Effector CD8-positive, alpha-beta T cell (primary cell): ENCODE data around the gene SORD.
"Not testable (repeated sequence)": the region's sequence is repeated elsewhere in the genome, so short reads cannot be mapped to it uniquely, and the experiment has no call there.

ENCODE experiments used
- DNase-seq: peaks from one replicate; lab custom pipeline; 2025; lab: John Stamatoyannopoulos, UW

Gene SORD

DNA sequence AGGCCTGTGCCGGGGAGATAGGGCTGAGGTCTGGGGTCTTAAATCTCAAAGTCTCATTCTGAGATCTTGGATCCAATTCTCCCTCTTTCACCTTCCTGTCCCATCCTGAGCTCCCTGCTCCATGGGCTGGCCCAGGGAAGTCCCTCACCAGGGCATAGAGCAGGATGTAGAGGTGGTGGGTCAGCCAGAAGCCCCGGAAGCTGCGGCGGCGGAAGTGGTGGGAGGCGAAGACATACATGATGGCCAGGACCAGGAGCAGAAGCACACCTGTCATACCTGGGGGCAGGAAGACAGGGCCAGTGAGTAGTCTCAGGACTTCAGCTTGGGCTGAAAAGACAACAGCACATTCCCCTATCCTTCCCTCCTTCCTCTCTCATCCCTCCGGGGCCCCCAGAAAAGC, 74.5 kb downstream of the SORD start:
- no peak for DNase-seq

DNA sequence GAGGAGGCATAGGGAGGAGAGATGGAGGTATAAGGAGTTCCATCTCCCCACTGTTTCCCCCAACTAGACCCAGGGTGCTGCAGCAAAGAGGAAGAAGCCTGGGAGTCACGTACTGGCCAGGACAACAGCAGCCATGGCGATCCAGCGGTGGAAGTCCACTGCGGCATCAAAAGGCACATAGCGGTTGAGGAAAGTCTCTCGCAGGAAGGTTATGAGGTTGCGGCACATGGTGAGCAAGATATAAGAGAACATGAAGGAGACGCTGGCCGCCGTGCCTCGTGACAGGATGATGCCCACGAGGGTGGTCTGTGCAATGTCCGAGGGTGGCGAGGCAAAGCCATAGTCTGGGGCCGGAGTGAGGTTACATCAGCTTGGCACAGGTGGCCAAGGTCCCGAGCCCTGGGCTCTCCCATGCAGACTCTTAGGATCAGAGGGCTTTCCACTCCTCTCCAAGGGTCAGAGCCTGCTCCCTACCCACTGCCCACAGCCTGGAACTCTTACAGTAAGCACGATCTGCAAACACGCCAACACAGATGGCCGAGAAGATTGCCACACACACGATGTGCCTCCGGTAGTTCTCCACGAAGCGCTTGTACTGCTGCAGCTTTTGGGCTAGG, 76.7 kb downstream of the SORD start:
- DNase-seq: no peak

DNA sequence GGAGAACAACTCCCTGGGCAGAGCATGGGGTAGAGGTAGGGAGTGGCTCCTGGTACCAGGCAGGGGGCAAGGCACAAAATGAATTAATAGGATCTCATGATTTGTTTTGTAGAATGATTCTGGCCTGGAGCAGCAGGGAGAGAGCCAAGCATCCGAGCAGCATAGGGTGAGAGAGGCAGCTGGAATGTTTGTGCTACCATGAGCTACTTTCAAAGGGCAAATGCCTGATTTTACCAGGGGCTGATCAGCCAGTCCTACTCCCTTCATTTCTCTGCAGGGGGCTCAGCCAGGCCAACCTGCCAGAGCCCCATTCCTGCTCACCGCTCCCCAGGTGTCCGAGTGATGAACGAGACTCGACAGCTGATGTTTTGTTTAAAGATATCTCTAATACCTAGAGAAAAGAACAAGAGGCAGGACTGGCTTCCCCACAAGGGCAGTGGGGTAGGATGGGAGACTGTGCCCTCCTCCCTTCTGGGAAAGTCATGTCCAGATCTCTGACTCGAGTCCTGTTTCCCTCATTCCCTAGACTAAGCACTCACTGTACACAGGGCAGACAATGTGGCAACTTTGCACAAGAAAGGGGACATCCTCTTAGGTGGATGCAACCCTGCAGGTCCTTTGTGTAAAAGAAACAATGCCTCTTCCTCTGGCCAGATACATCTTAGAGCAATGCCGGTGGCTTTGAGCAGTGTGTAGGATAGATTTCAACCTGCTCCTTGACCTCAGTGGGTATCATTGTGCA, 78.1 kb downstream of the SORD start:
- DNase-seq: no peak

DNA sequence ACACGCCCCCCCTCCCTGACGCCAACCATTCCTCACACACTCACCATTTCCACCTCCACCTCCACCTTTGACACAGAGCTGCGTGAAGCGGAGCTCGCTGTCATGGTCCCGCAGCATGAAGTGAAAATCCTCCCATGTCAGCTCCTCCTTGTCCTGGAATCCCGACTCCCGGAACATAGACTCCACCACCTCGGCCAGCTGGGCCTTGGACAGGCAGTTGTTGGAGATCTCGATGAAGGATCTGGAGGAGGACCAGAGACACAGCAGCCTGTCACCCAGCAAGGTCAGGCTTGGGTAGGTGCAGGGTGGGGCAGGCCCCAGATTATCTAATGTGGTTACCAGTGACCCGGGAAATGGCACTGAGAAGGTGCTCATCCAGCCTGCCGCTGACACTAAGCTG, 78.8 kb downstream of the SORD start:
- no peak for DNase-seq

DNA sequence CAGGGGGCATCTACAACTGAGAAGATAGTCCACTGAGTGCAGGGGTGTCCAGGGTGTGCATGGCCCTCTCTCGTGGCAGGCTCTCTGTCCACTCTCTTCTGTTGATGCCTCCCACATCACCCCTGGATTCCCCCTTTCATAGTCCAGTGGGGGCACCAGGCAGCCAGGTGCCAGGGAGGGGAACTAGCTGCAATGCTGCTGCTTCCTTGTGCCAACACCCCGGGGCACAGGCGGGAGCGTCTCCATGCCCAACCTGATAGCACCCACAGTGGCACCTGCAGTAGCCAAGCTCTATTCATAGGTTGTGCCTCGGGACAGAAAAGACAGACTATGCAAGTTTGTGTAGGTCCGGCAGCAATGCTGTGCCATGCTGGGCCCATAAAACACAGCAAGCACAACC, 79.2 kb downstream of the SORD start:
- no peak for DNase-seq

DNA sequence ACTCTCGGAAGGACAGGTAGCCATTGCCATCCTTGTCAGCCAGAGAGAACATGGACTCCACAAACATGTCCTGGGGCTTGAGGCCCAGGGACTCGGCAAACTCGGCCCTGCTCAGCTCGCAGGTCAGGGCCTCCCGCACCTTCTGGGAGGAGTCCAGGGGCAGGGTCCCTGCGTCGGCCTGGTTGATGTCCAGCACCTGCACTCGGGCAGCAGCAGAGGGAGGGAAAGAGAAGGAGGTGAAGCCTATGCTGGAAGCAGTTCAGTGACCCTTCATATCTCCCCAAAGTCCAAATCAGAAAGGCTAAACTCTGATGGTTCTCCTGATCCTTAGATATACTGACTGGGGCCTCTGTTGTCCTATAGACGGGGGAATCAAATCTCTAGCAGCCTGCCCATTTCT, 81.2 kb downstream of the SORD start:
- not testable (repeated sequence) for DNase-seq

DNA sequence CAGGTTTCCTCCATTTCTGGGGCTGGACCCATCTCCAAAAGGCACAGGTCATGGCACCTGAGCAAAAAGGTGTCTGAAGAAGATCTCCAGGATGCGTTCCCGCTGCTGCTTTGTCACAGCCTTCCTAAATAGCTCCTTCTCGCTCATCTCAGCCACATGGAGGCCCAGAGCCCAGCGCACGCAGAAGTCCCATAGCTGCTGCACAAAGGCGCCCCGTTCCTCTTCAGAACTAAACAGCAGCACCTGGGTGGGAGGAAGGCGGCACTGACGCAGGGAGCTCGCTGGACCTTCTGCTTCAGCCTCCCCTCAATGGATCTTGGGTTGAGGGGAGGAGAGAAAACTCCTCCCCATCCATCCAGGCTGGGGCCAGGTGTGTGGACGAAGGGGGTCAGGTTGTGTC, 82.6 kb downstream of the SORD start:
- no peak for DNase-seq

DNA sequence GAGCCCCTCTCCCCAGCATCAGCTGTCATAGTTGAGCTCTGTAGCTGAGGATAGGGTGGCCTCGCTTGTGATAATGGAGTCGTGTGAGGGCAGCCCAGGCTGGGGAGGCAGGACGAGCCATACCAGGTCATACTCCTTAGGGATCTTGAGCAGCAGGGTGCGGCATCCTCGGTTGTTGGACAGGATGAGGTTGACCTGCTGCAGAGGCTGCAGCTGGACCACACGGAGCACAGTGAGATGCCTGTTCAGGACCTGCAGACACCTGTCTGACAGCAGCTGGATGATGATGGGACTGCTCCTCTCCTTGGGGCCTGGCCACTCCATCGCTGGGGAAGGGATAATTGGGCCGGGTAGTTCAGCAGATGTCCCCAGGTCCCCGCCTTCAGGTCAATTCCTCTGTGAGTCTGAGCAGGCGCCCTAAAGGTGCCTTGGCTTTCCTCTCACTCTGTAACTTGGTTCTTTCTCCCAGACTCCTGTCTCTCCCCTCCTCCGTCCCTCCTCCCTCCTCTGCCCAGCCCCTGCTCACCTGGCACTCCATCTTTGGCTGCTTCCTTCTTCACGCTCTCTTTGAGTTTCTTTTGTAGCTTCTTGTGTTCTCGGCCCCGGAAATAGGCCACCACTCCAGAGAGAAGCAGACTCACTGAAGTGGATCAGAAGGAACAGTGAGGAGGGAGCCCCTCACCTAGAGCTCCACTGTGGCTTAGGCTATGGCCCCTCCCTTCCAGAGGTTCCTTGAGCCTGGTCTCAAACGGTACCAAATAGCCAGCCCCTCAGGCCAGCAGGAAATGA, 83.2 kb downstream of the SORD start:
- no peak for DNase-seq

DNA sequence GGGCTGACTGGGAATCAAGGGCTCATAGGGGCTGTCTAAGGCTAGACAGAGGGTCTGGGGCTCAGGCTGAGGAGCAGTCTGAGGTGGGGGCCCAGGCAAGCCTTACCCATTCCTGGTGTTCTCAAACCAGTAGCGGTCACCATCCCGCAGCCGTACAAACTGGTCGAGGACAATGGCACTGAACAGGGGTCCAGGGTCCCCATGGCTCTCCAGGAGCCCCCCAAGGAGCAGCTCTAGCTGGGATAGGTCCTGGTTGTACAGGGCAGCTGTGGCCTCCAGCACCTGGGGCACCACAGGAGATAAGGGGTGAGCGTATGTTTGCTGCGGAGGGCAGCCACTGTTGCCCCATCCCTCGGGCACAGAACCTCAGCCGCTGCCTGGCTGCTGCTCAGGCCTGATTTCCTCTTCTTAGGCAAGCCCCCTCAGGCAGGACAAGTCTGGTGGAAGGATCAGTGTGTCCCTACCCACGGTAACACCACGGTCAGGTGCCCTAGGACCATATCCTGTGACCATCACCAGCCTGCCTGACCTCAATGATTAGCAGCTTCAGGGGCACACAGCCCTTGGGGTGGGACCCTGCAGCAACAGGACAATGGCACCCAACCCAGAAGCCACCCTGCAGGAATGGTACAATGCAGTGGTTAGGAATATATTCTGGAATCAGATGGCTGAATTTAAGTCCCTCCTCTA, 85.1 kb downstream of the SORD start:
- DNase-seq: no peak

DNA sequence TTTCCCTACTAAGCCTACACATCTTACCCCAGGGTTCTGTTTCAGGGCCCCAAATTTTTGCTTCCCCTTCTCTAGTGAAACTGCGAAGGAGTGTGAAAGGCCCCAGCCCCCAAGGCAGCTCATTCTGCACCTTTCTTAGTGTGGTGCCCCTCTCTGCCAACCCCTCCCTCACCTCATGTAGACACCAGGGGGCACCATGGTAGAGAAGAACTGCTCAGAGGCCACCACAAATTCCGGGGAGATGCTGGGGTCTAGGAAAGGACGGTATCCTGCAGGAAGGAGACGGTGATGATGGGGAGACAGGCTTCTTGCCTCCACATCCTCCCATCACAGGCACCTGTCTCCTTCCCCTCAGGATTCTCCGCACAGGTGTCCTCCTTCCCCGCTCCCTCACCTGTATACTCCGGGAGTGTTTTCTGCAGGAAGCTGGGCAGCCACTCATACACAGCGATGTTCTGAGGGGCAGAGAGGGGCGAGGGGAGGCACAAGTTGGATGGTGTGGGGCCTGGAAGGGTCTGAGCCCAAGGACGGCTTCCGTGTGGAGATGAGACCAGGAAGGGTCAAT, 87.3 kb downstream of the SORD start:
- DNase-seq: no peak

DNA sequence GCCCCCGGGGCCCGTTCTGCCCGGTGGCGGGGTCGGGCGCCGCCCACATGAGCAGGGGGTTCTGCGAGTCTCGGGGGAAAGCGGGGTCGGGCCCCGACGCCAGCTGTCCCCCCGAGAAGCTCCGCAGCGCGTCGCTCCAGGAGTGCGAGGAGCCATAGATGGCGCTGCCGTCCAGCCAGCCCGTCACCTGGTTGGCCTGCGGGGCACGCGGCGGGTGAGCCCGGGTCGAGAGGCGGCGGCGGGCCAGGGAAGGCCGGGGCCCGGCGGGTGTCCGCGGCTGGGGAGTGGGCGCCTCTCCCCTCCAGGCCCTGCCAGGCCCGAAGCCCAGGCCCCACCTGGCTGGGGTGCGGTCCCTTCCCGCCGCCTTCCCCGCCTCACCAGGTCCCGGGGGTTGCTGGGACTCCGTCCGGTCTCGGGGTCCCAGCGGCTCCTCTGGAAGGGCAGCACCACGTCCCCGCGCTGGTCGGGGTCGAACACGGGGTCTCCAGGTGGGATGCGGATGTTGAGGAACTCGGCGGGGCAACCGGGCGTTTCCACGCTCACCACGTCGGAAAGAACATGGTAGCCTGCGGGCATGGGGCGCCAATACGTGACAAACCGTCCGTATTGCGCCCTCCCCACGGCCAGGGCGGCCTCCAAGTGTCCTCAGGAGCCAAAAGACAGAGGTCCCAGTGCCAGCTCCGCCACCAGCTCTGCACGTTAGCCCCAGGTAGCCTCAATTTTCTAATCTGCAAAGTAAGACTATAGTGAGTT, 88.6 kb downstream of the SORD start:
- no peak for DNase-seq

DNA sequence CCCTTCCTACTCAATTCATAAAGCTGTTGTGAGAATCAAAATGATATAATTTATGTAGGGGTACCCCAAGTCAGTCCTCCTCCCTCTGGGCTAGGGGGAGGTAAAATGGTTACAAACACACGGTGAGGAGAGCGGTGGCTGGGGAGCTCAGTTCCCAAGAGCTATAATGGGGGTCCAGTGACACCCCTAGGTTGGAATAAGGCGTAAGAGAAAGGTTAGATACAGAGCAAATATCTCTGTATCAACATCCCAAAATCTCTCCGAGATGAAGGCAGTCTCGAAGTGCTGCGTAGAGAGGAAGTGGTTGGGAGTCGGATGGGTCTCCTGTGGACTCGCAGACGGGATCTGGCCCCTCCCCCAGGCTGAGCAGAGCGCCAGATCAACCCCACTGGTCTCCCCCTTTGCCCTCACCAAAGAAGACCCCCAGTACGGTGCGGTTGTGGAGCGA, 89.2 kb downstream of the SORD start:
- DNase-seq: no peak

DNA sequence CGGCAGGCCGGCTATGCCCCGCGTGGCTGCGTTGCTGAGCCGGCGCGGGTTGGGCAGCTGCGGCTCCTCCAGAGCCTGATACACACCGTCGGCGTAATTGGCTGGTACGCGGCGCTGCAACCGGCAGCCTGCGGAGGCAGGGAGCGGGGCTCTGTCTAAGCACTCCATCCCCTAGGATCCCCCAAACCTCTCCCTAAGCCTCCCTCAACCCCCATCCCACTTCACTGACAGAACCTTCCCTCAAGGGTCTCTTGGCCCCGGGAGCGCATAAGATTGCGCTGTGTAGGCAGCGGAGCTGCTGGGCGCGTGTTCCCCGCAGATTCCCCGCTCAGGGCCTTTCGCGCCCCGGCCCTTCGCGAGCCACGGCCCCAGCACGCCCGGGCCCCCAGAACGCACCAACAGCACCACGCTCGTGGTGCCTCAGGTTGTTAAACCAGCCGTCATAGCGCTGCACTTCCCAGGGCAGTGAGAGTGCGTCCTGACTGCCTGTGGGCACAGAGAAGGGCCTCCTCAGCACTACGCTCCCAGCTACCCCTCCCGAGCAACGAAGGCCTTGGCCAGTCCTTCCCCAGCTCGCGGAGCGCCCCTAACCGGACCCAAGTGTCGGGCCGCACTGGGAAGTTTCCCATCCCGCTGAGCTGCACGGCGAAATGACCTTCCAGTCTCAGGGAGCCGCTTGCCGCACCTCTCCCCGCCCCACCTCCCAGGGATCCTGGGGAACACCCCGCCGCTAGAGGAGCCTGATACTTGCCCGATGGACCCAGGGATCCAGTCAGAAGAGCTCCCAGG, 89.8 kb downstream of the SORD start:
- DNase-seq: no peak

DNA sequence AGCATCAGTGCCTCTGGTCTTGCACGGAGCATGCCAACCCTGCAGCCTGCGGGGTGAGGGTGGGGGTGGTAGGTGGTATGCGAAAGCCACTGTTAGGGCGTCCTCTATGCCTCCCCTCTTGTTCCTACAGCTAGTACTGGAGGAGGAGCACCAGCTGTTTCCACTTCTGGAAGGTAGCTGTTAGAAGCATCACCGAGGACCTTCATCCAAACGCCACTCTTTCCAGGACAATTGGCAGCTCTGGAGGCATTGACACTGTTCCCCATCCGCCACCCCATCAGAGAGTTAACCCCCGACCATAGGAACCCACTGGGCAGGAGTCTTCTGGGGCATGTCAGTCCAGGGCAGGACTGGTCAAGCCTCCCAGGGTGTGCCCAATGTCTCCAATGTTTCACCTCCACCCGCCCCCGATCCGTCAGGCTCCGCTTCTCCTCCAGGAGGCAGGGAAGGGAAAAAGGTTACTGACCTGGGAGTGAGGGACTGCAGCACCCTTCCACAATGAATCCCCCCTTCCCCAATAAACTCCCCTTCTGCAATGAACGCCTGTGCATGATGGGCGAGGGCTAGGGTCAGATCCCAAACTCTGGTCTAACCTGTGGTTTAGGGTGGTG, 90.5 kb downstream of the SORD start:
- DNase-seq: no peak

DNA sequence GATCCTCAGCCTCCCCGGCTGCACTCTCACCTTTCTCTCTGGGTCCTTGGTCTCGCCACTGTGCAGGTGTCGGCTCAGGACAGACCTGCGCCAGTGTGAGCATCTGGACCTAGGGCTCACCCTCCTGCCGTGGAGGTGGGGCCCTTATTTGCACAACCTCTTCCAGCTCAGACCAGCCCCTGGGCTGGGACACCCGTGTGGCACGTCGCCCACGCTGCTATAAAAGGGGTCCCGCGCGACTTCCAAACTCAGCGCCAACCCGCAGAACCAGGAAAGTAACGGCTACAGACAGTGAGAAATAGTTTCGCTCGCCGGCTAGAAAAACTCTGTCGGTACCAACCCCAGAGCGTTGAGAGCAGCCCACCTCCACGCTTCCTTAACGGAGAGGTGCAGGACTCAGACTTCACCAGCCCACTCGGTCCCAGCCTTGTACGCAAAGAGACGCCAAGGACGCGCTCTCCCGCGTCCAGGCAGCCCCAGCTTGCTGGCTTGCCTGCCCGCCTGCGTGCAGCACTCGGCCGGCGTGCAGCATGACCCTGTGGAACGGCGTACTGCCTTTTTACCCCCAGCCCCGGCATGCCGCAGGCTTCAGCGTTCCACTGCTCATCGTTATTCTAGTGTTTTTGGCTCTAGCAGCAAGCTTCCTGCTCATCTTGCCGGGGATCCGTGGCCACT, 91.2 kb downstream of the SORD start, which contains the start of the genes DUOX2 and DUOXA2:
TSS of gene DUOX2 (minus strand) at position 97 of the 675 bp plus-strand sequence. CDS start 761 bp downstream, outside the sequence.
TSS of gene DUOXA2 (plus strand) at position 251 of the 675 bp plus-strand sequence. CDS start at position 531, 280 bp downstream.
- no peak for DNase-seq

DNA sequence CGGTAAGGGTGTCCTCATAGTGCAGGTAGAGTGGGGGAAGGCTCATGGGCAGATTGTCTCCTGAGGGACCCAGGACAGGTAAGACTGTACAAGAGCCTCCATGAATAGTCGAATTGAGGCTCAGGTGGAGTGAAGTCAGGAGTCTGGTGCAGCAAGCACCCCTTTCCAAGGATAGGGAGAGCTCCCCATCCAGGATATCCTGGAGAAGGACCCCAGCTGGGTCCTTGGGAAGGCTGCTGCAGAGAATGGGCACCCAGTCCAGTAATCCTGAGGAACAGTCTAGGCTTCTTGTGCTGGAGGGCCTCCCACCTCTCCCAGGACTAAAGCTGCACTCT, 91.7 kb downstream of the SORD start:
- no peak for DNase-seq

DNA sequence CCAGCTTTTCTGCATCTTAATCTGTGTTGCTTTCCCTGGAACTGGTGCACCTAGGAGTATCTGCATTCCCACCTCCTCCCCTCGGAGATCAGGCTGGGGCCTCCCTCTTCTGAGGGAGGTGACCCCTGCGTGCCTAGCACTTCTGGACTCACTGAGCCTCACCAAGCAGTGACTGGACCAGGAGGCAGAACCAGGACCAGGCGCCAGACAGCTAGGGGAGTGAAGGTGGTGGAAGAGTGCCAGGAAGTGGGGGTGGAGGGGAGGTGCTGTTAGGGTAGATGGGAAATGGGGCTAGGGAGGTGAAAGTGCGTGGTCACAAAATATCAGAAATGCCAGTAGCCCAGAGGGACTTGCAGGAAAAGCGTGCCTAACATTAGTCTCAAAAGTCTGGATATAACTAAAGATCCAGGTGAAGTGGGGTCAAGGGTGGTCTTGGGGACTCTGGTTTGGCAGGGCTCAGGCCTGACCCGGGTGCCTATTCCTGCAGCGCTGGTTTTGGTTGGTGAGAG, 92.4 kb downstream of the SORD start:
- DNase-seq: no peak

DNA sequence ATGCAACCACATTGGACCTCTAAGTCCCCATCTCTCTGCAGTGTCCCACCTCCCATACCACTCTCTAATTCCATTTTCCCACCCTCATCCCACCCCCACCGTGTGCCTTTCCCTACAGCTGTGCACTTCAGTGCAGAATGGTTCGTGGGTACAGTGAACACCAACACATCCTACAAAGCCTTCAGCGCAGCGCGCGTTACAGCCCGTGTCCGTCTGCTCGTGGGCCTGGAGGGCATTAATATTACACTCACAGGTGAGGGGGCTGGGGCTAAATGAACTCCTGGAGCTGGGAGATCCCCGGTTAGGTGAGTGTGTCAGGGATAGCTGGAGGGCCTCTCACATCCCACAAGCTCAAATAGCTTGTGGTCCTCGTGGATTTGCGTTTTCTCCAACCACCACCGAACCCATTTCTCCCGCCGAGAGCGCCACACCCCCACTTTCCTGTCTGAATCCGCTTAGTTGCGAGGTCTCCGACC, 93.0 kb downstream of the SORD start:
- DNase-seq: no peak
